ENCODE measurements around the gene FAM3D.

- TF ChIP-seq CTCF (conservative IDR thresholded peaks at IDR 0.05; ENCODE audit: low read depth, low read length): no peak
- no peak for TF ChIP-seq EZH2 (IDR thresholded peaks at IDR 0.05; ENCODE audit: low read length, unreplicated experiment)
Measured at GRCh38 chr3:58664611-58665010, 2.0 kb downstream of the FAM3D start.
